DMS79 treated with DMSO at 0.1 percent for 48 hours (cell line): Measurements from ENCODE around the gene ATP6V1E1.
"Not testable (repeated sequence)": the region's sequence is repeated elsewhere in the genome, so short reads cannot be mapped to it uniquely, and the experiment has no call there.

Experiments used
- DNase-seq: peaks from one replicate; lab custom pipeline; 2025; lab: John Stamatoyannopoulos, UW

Gene ATP6V1E1

DNA sequence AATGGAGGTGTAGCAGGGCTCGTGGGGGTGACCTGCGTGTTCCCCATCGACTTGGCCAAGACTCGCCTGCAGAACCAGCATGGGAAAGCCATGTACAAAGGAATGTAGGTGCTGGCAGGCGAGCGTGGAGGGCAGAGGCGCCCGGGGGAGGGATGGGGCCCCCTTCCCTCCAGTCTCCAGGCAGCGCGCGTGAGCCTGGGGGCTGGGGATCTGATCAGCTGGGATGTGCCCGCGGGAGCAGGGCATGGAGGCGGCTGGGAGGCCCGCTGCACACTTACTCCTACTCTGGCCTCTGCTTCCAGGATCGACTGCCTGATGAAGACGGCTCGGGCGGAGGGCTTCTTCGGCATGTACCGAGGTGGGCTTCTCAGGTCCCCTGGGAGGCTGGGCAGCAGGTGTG is 47.5 kb downstream of the ATP6V1E1 start:
- DNase-seq: no peak

DNA sequence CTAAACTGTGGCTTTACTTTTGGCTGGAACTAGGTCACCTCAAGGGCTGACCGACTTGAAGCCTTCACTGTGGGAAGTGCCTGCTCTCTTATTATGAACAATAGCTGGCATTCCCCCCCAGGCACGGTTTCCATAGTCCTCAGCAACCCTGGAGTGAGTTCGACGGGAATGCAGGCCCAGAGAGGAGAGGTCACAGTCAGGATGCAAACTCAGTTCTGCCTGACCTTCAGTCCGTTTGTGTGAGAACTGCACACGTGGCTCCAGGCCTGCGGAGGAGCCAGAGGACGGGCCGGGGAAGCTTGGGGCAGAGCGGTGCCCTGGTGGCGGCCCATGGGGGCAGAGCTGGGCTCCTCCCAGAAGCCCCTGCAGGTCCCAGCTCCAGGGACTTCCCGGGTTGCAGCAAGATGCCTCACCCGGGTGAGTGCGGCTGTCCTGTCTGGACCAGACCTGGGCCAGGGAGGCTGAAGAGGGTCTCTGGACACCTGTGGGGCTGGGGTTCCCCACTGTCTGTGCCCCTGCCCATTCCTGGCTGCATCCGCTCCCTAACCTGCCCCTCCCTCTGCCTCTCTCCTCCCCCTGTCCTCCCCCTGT is 48.0 kb downstream of the ATP6V1E1 start:
- no peak for DNase-seq

DNA sequence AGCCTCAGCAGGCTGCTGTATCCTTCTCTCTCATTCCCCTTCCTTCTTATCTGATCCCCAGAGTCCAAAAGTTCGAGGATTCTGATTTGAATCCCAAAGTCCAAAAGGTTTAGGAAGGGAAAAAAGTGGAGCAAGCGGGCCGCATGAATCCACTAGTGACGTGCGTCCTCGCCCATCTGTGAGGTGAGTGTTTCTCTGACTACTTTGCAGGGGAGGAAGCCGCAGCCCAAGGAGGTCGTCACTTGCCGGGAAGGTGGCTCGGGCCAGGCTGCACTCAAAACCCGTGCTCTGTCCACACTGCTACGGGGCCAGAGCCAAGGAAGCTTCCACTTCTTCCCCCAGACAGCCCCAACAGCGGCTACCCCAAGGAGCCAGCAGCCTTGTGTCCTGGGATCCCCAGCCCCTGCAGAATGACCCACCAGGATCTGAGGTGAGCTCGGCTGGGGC is 49.0 kb downstream of the ATP6V1E1 start:
- DNase-seq: no peak

DNA sequence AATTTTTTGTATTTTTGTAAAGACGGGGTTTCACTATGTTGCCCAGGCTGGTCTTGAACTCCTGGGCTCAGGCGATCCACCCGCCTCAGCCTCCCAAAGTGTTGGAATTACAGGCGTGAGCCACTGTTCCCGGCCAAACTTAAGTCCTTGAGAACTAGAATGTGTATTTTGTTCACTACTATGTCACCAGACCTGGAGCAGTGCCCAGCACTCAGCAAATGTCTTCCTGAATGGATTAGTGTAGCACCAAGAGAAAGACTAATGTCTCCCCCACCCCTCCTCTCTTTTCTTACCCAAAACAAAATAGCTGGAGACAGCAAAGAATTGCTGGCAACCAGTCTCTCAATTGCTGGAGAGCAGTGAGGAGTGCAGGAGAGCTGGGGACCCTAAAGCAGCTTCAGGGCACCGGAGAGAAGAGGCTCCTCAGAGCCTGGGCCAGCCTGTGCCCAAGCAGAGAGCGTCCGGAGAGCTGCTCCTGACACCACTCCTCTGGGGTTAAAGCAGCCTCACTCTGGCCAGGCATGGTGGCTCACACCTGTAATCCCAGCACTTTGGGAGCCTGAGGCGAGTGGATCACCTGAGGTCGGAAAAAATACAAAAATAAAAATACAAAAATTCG is 50.3 kb downstream of the ATP6V1E1 start:
- DNase-seq: peak; percentile 6

DNA sequence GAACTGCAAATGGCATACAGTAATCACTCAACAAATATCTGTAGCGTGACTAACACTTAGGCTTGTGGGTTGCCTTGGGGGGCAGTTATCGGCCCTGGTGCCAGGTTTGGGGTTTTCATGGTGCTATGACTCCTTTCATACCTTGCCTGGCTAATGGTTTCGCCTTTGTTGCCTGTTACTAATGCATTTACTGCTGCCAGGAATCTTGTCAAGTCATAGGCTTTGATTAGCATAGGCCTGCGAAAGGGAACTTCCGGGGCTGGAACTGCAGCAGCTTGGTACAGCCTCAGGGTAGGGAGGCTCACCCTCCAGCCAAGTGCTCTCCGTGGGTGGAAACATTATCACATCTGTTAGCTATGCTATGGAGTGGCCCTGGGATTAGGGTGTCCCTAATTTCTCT is 52.1 kb downstream of the ATP6V1E1 start:
- DNase-seq: peak; percentile 8

DNA sequence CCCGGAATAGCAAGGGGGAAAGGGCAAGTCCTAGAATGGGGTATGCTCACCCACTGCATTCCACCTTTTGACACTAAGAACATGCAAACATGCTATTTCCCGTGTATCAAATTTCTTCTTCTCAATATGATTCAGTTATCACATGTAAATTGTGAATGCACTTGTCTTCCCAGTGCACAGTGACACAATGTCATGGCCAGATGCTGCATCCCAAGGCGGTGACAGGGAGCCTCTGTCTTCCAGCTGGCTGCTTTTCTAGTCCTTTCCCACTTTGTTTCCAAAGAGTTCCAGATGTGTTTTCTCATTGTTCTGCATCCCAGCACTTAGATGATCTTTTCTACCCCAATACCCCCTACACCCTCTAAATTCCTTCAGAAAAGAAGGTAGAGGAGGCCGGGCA is 52.9 kb downstream of the ATP6V1E1 start:
- no peak for DNase-seq

DNA sequence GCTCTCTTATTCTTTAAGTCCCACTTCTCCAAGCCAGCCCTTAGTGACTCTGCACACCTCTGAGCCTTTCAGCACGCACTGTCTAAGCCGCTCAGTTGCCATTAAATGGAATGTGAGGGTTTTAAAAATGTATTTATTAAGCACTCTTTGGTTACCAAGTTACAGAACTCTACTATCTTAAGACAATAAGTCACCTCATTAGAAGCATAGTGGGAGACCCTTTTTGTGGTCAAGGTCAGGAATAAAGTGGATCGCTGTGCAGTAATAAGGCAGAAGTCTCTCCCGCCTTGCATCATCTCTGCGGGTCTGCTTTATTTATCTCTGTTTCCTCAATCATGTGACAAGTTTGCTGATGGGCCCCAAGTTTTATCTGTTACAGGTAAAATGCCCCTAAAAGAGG is 53.4 kb downstream of the ATP6V1E1 start:
- DNase-seq: no peak

DNA sequence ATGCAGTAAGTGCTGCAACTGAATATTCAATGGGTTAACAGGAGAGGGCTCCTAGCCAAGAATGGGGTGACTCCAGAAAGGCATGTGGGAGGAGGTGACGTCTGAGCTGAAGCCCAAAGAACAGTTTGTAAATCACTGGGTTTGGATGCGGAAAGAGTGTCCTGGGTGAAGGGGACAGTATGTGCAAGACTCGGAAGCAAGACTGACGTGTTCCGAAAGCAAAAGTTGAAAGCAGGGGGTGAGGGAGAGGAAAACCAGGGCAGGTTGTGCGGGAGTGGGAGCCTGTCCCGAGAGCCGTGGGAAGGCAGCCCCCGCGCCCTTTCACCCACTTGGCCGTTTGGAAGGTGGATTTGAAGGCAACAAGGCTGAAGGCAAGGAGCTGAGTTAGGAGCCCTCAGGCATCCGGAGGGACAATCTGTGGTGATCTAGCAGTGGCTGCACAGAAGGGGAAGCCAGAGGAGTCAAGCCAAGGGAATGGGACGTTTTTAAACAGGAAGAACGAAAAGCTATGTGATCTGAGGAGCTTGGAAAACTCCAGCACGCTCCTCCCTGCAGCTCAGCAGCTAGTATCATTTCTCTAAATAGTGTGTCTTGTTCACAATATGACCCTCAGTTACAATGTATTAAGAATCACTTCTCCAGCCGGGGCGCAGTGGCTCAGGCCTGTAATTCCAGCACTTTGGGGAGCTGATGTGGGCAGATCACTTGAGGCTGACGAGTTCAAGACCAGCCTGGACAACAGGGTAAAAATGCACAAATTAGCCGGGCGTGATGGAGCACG is 57.5 kb downstream of the ATP6V1E1 start:
- DNase-seq: no peak

DNA sequence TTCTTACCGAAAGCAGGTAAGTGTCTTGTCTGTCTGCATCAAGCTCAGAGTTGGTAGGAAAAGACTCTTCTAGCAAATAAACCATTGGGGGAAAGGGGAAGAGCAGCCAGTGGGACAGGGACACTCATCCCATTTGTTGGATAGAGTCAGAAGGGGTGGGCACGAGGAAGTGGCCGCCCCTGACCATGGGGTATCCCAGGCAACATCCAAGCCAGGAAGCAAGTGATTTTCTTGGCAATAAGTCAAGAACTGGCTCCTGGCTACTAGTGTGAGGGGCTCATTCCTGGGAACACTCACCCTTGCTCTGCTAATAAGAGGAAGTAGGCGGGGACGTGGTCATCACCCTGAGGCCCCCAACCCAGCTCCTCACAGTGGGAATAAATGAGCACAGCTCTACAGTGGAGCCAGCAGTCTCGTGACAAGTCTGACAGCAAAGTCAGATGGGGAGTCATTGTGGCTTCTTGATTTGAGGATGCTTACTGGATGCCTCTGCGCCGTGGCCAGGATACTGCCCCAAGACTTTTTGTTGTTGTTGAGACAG is 58.5 kb downstream of the ATP6V1E1 start:
- peak; percentile 8 for DNase-seq

DNA sequence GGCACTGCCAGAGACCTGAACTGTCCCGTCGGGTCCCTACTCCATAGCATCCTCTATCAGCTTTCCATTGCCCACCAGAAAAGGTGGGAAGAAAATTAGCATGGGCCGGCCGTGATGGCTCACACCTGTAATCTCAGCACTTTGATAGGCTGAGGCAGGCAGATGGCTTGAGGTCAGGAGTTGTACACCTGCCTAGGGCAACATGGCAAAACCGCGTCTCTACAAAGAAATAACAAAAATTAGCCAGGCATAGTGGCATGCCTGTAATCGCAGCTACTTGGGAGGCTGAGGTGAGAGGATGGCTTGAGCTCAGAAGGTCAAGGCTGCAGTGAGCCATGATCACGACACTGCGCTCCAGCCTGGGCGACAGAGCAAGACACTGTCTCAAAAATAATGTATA is 61.8 kb downstream of the ATP6V1E1 start:
- no peak for DNase-seq

DNA sequence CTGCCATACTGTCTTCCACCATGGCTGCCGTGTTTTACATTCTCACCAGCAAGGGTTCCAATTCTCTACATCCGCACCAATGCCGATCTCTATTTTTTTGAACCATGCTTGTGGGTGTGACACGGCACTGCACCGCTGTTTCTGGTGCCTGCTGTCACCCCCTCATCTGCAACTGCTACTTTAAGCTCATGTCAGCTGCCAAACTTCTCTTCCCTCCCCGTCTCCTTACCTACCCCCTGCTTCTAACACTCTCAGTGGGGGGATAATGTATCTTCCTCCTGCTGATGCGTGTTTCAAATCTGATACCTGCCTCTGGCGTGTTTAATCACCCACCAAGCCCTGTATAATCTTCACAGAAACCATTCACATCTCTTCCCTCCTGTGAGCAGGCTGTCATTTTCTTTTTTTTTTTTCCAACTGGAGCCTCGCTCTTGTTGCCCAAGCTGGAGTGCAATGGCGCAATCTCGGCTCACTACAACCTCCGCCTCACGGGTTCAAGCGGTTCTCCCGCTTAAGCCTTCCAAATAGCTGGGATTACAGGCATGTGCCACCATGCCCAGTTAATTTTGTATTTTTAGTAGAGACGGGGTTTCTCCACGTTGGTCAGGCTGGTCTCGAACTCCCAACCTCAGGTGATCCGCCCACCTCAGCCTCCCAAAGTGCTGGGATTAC is 62.4 kb downstream of the ATP6V1E1 start:
- not testable (repeated sequence) for DNase-seq

DNA sequence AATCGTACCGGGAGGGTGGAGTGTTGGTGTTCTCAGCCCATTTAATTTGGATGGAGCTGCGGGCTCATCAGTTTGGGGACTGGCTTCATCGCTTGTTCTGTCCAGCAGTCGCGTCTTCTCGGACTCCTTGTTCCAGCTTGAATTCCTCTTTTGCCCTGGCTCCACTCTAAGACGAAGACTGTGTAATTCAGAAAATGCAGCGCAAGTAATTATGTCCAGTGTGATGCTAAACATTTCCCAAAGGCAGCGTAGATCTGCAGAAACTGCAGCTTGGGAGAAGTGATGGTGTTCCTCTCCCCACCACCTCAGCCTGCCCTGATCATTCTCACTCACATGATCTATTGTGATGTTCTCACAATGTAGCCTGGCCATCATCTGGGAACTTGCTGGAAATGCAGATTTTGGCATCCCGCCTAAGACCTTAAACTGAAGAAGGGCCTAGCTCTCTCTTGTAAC is 64.6 kb downstream of the ATP6V1E1 start:
- DNase-seq: no peak

DNA sequence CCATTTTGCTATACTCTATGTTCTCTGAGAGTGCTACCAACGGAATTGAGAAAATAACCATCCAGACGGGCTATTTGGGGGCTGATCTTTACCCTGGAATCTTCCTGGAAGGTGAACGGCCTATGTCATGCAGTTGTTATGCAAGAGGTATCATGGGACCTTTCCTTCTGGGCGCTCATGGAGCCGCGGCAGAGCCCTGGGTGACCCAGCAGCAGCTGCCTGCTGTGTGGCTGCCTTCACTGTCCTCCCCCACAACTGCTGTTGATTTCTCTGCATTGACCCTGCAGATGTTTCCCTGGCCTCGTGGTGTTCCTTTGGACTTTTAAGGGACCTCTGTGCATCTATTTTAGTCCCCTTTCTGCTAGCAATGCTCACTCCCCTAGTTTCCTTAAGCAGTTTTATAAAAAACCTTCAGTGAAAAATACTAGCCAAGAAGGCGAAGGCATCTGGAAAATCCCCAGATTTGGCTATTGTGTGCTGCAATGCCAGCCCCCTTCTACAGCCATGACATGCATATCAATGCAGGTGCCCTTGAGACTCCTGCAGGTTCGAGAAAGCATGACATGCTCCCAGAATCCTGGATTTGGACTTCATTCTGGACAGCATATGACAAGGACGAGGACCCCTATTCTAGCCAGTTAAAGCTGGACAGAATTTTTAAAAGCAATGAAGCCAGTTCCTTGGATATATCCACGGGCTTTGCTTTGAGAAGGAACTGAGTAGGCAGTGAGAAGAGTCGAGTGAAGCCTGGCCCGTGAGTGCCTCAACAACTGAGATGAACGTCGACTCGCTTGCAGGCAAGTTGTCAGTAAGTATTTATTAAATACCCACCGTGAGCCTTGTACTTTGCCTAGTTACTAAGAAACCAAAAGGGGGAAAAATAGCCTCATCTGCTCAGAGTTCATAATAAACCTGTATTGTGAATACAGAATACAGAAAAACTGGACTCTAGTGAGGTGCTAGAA is 65.4 kb downstream of the ATP6V1E1 start, which contains the start of gene SLC25A18:
Gene SLC25A18 (plus strand): TSS at position 593 of the 965 bp plus-strand sequence. CDS start 16,447 bp downstream, outside the sequence.
- no peak for DNase-seq

DNA sequence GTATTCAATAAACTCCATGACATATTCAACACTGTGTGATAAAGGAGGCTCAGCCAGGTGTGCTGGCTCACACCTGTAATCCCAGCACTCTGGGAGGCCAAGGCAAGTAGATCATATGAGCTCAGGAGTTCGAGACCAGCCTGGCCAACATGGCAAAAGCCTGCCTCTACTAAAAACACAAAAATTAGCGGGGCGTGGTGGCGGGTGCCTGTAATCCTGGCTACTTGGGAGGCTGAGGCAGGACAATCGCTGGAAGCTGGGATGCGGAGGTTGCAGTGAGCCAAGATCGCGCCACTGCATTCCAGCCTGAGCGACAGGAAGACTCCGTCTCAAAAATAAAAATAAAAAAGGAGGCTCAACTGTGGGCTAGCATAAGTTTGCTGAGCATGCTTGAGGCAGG is 69.4 kb downstream of the ATP6V1E1 start:
- no peak for DNase-seq

DNA sequence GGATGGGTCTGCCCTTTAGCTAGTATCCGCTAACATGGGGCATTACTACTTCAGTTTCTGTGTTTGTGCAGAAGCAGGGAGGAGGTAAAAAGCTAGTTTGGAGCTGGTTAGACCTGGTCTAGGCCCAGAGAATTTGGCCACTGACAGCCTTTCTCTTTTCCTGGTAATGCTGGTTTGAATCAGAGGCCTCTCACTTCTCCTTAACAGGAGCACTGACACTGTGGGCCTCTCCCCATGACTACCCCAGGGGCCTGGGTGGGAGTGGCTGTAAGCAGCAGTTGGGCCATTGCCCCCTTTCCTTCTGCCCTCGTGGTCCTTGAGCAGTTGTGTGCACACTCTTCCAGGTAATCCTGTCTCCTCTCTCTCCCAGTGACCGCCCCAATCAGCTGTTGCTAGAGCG is 73.7 kb downstream of the ATP6V1E1 start:
- DNase-seq: no peak

DNA sequence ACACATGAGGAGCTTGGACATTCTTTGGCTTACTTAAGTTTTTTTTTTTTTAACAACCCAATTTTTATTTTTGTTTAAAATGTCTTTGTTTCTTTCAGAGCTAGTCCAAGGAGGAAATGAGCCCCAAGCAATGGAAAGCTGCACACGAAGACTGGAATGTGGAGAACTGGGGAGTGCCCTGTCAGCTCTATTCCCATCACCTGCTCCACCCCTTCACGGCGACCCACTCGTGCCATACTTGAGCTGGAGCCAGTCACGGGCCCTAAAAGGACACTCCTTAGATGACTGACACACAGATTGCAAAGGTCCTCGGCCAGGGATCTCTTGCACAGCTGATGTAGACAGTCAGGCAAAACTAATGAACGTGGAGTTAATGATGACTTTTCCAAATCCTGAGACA is 75.8 kb downstream of the ATP6V1E1 start:
- DNase-seq: no peak

DNA sequence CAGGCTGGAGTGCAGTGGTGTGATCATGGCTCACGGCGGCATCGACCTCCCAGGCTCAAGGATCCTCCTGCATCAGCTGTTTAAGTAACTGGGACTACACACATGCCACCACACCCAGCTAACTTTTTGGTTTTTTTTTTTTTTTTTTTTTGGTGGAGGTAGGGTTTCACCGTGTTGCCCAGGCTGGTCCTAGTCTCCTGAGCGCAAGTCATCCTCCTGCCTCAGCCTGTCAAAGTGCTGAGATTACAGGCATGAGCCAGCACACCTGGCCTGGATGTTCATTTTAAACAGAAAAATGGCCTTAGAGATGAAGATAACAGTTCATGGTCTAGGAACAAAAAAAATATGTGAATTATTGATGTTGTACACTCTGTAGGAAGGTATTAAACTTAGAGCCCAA is 78.9 kb downstream of the ATP6V1E1 start:
- no peak for DNase-seq

DNA sequence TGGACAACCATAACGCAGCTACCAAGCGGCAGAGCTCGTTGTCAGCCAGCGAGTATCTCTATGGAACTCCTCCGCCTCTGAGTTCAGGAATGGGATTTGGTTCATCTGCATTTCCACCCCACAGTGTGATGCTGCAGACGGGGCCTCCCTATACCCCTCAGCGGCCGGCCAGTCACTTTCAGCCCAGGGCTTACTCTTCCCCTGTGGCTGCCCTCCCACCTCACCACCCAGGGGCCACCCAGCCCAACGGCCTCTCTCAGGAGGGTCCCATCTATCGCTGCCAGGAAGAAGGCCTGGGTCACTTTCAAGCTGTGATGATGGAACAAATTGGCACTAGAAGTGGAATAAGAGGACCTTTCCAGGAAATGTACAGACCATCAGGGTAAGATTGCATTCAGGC is 79.4 kb downstream of the ATP6V1E1 start:
- no peak for DNase-seq

DNA sequence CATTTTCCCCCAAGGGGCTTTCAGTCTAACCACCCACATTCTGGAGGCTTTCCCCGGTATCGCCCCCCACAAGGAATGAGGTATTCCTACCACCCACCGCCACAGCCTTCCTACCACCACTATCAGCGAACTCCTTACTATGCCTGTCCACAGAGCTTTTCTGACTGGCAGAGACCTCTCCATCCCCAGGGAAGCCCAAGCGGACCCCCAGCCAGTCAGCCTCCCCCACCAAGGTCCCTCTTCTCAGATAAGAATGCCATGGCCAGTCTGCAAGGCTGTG is 79.9 kb downstream of the ATP6V1E1 start:
- no peak for DNase-seq

DNA sequence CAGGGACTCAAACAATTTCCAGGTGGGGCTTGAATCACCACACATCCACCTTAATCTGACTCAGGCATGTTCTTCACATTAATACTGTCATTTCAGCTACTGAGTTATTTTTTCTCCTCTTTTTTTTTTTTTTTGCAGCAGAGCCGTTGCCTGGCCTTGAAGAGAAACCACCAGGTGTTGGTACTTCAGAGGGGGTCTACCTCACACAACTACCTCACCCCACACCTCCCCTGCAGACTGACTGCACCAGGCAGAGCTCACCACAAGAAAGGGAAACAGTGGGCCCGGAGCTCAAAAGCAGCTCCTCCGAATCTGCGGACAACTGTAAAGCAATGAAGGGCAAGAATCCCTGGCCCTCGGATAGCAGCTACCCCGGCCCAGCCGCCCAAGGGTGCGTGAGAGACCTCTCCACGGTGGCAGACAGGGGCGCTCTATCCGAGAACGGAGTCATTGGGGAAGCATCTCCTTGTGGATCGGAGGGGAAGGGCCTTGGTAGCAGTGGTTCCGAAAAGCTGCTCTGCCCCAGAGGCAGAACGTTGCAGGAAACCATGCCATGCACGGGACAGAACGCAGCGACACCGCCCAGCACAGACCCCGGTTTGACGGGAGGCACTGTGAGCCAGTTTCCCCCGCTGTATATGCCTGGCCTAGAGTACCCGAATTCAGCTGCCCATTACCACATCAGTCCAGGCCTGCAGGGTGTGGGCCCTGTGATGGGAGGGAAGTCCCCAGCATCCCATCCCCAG is 80.4 kb downstream of the ATP6V1E1 start:
- DNase-seq: no peak

DNA sequence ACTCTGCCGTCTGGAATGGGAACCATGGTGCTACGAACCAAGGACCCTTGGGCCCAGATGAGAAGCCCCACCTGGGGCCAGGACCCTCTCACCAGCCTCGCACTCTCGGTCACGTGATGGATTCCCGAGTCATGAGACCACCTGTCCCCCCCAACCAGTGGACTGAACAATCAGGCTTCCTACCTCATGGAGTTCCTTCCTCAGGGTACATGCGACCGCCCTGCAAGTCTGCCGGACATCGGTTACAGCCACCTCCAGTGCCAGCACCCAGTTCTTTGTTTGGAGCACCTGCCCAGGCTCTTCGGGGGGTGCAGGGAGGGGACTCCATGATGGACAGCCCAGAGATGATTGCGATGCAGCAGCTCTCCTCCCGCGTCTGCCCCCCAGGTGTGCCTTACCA is 86.1 kb downstream of the ATP6V1E1 start:
- no peak for DNase-seq
